ENCODE data around the gene SLC7A4. TPM values are rescaled to one million over a fixed set of nuclear protein-coding genes. Genes with fewer than 3 reads are reported as not detected.

Gene SLC7A4
- total RNA-seq, 1 experiment from 2014 or later: not detected

GRCh38 chr22:20997536-20998257 is 34.7 kb downstream of the SLC7A4 start:
- CTCF ChIA-PET: no interaction called here

GRCh38 chr22:20996598-20997535 is 35.5 kb downstream of the SLC7A4 start:
- Histone ChIP-seq H3K36me3 (ENCODE audit: insufficient read depth, low read length, poor library complexity, severe bottlenecking) (peaks cover 29% of the 10 kb centered on the region), H3K27me3 (replicated peaks; ENCODE audit: insufficient read depth, low read depth, low read length, poor library complexity) (no peaks in the 10 kb centered on the region), H3K4me3 (ENCODE audit: low read depth, low read length, poor library complexity, severe bottlenecking) (no peak overlapping the region), H3K27ac (ENCODE audit: low read depth, low read length, poor library complexity, severe bottlenecking) (no peak overlapping the region), H3K4me1 (ENCODE audit: insufficient read depth, low read length, poor library complexity, severe bottlenecking) (peaks cover 13% of the 10 kb centered on the region), H3K9me3 (ENCODE audit: low read depth, low read length, poor library complexity, severe bottlenecking) (no peaks in the 10 kb centered on the region)
- DNase-seq (ENCODE audit: low spot score): no peak
- TF ChIP-seq EZH2 (IDR thresholded peaks at IDR 0.05; ENCODE audit: borderline replicate concordance, low read depth, low read length, poor library complexity, severe bottlenecking) (no peak), CTCF (conservative IDR thresholded peaks at IDR 0.05; ENCODE audit: low read depth, low read length) (no peak)
- intact Hi-C loops (cut with micrococcal nuclease; ENCODE audit: unreplicated experiment): no loop called here
- ChIA-PET POLR2A (ENCODE audit: low non-redundant PET) (no interaction called here), CTCF (no interaction called here)
- BruUV-seq (replicated peaks): no TSS peak

More at GRCh38 chr22:20997536-20998257, 34.7 kb downstream of the SLC7A4 start:
- no peaks in the 10 kb centered on the region for H3K27me3 ChIP-seq (replicated peaks; ENCODE audit: insufficient read depth, low read depth, low read length, poor library complexity)
- POLR2A ChIA-PET (ENCODE audit: low non-redundant PET): no interaction called here
- TF ChIP-seq EZH2 (IDR thresholded peaks at IDR 0.05; ENCODE audit: borderline replicate concordance, low read depth, low read length, poor library complexity, severe bottlenecking): no peak
- no peak for TF ChIP-seq CTCF (conservative IDR thresholded peaks at IDR 0.05; ENCODE audit: low read depth, low read length)
- no peak overlapping the region for H3K27ac ChIP-seq (ENCODE audit: low read depth, low read length, poor library complexity, severe bottlenecking)
- no peaks in the 10 kb centered on the region for H3K9me3 ChIP-seq (ENCODE audit: low read depth, low read length, poor library complexity, severe bottlenecking)
- intact Hi-C loops (cut with micrococcal nuclease; ENCODE audit: unreplicated experiment): no loop called here
- H3K36me3 ChIP-seq (ENCODE audit: insufficient read depth, low read length, poor library complexity, severe bottlenecking): peaks cover 21% of the 10 kb centered on the region
- BruUV-seq (replicated peaks): no TSS peak
- H3K4me3 ChIP-seq (ENCODE audit: low read depth, low read length, poor library complexity, severe bottlenecking): no peak overlapping the region
- no peak for DNase-seq (ENCODE audit: low spot score)
- H3K4me1 ChIP-seq (ENCODE audit: insufficient read depth, low read length, poor library complexity, severe bottlenecking): peaks cover 13% of the 10 kb centered on the region

- Histone ChIP-seq H3K4me3 (ENCODE audit: low read depth, low read length, poor library complexity, severe bottlenecking) (no peak overlapping the region), H3K27me3 (replicated peaks; ENCODE audit: insufficient read depth, low read depth, low read length, poor library complexity) (no peaks in the 10 kb centered on the region), H3K4me1 (ENCODE audit: insufficient read depth, low read length, poor library complexity, severe bottlenecking) (peaks cover 13% of the 10 kb centered on the region), H3K27ac (ENCODE audit: low read depth, low read length, poor library complexity, severe bottlenecking) (no peak overlapping the region), H3K36me3 (ENCODE audit: insufficient read depth, low read length, poor library complexity, severe bottlenecking) (peaks cover 31% of the 10 kb centered on the region), H3K9me3 (ENCODE audit: low read depth, low read length, poor library complexity, severe bottlenecking) (no peaks in the 10 kb centered on the region)
- intact Hi-C loops (cut with micrococcal nuclease; ENCODE audit: unreplicated experiment): no loop called here
- no TSS peak for BruUV-seq (replicated peaks)
- TF ChIP-seq CTCF (conservative IDR thresholded peaks at IDR 0.05; ENCODE audit: low read depth, low read length) (no peak), EZH2 (IDR thresholded peaks at IDR 0.05; ENCODE audit: borderline replicate concordance, low read depth, low read length, poor library complexity, severe bottlenecking) (no peak)
- ChIA-PET CTCF (no interaction called here), POLR2A (ENCODE audit: low non-redundant PET) (no interaction called here)
- no peak for DNase-seq (ENCODE audit: low spot score)
Observed at GRCh38 chr22:20996031-20996410, 36.3 kb downstream of the SLC7A4 start.

Measured in A673 (cell line).